Measurements from ENCODE around the gene LRRC1.

GRCh38 chr6:53896196-53896595 lies 101.4 kb downstream of the LRRC1 start:
- TF ChIP-seq, protein P1, sequence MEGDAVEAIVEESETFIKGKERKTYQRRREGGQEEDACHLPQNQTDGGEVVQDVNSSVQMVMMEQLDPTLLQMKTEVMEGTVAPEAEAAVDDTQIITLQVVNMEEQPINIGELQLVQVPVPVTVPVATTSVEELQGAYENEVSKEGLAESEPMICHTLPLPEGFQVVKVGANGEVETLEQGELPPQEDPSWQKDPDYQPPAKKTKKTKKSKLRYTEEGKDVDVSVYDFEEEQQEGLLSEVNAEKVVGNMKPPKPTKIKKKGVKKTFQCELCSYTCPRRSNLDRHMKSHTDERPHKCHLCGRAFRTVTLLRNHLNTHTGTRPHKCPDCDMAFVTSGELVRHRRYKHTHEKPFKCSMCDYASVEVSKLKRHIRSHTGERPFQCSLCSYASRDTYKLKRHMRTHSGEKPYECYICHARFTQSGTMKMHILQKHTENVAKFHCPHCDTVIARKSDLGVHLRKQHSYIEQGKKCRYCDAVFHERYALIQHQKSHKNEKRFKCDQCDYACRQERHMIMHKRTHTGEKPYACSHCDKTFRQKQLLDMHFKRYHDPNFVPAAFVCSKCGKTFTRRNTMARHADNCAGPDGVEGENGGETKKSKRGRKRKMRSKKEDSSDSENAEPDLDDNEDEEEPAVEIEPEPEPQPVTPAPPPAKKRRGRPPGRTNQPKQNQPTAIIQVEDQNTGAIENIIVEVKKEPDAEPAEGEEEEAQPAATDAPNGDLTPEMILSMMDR (conservative IDR thresholded peaks at IDR 0.05 in 1 of 2, IDR thresholded peaks at IDR 0.05 in 1 of 2; ENCODE audit: low read depth in 1 of 2, low read length in 2 of 2) = no peak
- no peak for TF ChIP-seq EZH2 (IDR thresholded peaks at IDR 0.05; ENCODE audit: low read length, missing control alignments)

Measured in fibroblast of lung (primary cell).